Fibroblast of skin of scalp (primary cell): ENCODE data around the gene PANX1.

ENCODE experiments used
- DNase-seq: peaks from one replicate; pipeline ENCODE4 v3.0.0-alpha.2; 2013

Gene PANX1

DNA sequence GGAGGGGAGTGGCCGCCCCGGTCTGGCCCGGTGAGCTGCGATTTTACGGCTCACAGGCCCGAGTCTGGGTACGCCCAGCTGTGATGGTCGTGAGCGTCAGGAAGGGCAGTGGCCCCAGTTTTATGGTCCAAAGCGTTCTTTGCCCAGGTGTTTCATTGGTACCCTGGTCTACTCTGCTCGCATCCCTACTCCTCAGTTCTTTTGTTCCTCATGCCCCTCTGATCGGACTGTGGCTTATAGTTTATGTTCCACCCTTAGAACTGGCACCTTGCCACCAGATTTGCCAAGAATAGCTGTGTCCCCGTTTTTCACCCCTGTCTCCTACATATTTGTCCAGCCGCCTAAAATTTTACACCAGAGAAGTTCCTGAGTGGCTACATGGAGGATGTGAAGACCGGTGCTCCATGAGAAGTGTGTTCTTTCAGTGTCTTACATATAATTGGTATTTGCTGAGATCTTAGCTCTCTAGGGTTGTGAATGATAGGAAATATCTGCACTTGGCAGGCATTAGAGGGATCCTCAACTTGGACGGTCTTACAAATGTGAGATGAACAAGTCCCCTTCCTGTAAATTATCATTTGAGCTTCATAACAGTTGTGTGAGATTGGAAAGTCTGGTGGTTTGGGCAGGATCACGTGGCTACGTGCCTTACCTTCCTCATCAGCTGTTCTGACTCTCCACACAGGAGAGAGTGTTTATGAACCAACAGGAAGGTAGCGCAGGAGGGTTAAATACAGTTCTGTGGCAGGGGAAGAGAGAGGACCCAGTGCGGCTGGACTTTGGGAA is 1.1 kb downstream of the PANX1 start:
- DNase-seq = peak; percentile 31

DNA sequence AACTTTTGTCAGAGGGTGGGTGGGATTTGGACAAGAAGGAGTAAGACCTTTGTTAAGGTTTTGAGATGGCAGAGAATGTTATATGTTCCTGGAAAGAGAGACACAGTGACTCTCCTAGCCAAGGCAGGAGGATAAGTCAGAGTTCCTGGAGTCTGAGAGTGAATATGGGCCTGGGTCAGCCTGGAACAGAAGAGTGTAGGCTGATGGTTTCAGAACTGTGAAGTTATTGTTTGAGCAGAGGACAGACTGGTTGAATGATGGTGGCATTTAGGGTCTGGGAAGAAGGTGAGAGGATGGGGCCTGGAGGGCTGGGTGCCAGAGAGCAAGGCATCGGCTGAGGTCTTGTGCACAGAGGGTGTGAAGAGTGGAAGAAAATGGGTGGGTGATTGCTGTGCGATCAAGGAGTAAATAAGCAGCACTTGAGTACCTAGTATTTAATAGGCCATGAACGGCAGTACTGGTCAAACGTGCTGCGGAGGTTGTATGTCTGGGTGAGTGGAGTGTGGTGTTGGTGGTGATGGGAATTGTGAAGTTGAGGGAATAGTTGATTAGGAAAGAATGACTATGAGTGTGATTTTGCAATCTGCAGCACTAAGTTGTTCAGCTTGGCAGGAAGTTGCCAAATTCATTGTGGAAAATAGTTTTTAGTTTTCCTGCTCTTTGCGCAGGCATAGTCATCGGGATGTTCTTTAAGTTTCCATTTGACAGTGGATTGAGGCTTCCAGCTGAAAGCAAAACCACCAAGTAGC is 1.8 kb downstream of the PANX1 start:
- peak; percentile 82 for DNase-seq

DNA sequence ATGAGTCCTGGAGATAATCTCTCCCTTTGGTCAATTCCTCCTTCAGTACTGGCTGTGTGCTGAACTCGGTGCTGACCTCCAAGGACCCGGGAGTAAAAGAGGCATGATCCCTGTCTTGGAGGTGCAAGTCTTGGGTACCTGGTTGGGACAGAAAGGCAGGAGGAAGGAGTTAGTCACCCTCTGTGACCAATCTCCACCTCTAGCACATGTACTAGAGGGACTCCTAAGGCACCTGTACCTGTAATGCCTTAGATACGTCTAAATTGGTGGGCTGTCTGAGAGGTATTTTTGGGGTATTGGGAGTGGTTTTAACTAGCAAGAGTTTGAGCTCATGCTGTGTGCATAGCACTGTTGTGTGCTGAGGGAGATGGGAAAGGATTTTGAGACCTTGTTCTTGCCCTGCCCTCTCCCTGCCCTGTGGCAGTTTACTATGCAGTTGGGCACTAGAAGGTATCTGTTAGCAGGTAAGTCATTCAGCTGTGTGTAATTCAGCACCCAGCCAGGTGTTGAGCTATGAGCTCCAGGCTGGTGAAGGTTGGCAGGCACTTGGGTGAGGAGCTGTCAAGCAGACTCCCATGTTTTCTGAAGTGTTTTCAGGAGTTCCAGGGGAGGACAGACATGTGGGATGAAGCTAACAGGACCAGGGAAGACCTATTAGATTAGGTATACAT is 2.5 kb downstream of the PANX1 start:
- no peak for DNase-seq

DNA sequence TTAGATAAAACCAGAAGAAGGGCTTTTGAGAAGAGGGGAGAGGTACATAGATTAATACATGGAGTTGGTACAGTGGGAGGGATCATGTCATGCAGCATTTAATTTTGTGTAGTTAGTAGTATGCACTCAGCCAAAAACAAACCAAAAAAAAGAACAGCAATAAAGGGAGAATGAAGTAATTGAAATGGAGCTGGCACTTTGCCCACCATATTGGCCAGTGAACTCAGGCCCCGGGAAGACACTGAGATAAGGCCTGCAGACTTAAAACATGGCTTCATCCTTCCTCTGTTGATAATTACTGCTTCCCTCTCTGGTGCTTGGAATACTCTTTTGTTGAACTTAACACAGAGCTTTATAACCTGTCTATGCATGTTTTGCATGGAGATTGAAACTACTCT is 3.1 kb downstream of the PANX1 start:
- DNase-seq = no peak

DNA sequence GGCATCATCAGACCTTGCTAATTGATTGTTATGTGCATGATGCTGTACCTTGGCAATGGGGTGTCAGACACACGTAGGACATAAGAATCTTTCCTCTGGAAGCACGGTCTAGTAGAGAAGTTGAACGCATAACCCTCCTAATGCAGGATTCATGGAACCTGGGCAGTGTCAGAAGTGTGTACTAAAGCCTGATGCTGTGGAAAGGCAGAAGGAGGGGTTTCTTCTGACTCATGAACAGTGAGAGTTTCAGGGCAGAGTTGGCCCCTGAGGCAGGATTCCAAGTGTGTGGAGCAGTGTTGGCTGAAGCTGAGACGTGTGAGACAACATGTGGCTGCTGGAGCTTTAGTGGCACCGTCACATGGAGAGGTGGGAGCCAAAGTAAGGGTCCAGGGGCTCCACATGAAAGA is 3.5 kb downstream of the PANX1 start:
- peak; percentile 88 for DNase-seq

DNA sequence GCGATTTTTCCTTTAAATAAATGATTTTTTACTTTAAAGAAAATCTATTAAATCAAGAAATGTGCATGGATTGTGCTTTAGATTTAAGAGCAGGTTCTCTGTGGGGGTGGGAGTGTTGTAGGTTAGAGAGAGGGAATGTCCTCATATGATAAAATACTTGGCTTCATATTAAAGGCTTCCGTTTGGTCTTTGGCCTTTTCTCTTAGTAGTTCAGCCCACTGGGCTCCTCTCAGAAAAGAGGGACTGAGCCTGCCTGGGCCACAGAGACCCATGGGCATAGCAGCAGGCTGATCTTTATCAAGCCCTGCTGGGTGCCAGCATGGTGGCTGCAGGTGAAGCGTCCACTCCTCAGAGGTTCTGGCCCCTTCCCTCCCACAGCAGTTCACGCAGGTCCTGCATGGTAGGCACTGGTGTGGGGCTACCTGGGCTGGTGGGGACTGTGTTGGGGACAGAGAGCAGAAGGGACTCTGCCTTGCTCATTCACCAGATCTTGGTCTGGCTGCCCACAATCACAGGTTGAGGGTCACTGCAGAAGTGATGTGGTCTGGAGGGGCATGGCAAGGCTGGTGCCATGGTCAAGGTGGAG is 4.3 kb downstream of the PANX1 start:
- DNase-seq = no peak

DNA sequence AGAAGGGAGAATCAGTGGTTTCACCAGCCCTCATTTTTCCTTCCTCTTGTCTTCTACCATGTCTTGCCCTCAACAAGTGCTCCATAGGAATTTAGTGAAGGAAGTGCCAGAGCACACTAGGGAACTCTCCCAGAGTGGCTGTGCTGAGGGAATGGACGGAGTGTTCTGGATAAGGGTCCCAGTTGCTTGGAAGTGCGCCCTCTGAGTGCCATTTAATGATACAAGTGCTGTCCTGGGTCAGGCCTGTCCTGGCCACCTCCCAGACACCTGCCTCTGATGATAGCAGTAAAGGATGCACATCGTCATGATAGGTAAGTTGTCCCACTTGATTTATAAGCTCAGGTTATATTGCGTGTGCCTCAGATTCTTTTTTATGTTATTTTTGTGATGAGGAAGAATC is 5.1 kb downstream of the PANX1 start:
- DNase-seq = no peak

DNA sequence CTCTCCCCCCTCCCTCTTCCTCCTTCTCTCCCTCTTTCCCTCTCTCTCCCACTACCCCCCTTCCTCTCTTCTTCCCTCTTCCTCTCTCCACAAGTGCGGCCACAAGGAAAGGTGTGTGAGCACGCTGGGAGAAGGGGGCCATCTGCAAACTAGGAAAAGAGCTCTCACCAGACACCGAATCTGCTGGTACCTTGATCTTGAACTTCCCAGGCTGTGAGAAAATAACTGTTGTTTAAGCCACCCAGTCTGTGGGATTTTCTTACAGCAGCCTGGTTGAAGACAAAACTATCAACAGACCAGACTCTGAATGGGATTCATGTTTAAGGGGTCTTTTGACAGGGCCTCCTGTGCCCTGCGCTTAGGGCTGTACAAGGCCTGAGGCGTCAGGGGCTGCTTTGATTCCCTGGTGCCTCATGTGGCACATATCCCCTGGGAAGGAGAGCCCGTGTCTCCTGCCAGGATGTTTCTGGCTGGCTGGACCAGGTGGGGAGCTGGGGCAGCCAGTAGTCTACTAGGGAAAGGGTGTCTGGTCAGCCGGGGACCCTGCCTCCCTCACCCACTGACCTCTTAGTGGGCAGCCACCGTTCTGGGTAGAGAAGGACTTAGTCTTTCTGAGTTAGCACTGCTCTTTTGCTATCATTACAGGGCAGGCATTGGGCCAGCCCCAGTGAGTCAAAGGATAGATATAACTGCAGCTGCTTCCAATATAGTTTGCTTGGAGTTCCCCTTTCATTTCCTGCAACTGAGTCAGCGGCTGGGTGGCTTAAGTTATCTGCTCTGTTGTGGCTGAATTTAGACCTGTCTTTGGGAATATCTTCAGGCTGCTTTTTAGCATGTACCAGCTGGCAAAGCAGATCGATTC is 6.2 kb downstream of the PANX1 start:
- peak; percentile 92 for DNase-seq

DNA sequence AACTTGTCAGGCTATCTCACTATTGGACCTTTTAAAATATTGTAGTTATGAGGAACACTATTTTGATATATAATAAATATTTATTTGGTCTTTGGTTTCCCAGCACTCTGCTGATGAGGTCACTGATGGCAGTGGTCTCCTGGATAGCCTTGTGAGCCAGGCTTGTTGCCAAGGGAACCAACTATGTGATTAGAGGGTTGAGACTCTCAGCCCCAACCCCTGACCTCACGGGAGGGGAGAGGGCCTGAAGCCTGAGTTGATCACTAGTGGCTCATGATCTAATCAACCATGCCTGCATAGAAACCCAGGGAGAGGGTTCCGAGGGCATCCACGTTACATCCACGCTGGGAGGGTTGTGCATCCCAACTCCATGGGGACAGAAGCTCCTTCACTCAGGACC is 10.8 kb downstream of the PANX1 start:
- no peak for DNase-seq

DNA sequence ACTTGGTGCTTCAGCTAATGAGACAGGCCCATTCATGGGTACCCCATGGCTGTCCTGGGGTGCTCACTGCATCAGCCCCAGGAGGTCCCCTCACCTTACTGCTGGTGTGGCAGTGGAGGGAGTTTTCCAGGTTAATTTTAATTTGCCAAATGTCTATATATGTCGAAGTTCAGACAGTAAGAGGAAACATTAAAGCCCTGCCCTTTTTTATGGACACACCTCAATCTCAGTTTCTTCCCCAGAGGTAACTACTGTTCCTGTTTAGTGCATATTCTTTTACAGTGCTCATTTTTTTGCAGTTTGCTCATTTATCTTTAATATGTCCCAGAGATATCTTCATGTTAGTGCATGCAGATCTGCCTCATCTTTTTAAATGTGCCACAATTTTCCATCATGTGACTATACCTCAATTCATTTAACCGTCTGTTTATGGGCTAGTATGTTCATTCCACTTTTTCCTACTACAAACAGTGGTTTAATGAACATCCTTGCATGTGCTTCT is 11.6 kb downstream of the PANX1 start:
- no peak for DNase-seq

DNA sequence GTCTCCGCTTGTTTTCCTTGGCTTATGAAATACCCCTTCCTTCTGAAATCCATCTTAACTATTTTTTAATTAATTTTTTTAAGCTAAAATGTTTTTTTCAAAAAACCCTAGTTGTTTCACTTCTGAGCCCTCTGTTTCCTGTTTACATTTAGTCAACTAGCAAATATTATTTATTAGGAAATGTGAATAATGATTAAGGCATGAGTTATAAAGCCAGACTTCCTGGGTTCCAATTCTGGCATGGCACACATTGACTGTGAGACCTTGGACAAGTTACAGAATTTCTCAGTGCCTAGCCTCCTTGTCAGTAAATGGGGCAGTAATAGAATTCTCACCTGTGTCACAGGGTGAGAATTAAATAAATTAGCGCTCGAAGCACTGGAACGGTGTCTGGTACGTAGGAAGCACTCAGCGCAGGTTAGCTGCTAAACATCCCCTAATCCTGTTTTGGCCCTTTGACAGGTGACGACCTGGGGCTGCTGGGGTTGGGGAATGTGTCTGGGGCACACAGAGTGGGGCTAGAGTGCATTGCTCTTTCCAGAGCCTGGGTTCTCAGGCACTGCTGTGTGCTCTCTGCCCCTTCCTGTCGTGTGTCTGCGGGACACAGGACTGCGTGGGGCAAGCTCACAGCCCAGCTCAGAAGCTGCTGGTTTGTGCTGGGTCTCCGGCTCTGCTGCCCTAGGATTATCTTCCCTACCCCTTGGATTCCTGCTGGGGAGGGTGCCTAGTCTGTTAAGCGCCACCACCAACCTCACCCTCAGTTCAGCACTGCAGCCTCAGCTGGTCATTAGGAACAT is 13.1 kb downstream of the PANX1 start:
- DNase-seq = no peak

DNA sequence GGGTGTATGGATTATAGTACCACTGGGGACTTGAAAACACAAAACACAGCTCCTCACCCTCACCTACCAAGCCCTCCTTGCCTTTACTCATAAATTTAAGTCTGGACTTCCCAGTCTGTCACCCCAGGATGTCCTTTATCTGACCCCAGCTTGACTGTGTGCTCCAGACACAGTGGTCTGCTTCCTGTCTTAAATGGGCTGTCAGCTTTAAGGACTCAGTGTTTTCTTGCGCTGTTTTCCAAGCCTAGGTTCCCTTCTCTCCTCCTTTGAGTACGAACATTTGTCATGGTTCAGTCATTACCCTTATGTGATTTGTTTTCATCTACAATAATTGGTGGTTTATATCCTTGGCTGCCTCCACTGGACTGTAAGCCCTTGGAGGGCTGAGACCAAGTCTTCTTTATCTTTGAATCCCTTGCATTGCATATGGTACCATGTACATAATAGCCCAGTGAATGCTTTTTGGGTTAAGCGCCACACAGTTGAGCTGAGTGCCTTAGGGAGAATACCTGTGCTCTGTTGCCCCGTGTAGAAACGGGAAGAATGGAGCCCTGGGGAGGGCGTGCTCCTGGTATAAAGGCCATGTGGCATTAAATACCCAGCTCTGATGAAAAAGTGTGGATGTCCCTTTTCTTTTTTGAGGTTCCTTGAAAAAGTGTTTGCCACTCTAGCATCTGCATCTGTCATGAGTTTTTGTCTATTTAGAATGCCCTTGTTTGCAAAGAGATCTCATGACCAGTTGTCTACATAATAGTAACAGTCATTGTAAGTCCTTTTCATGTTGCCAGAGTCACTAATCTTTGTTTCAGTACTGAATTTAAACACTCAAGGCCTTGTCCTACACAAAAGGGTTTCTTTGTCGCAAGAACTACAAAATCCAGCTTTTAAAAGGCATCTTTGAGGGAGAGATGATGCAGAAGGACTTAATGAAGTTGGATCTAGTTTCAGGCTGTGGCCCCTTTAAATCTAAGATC is 14.0 kb downstream of the PANX1 start:
- no peak for DNase-seq

DNA sequence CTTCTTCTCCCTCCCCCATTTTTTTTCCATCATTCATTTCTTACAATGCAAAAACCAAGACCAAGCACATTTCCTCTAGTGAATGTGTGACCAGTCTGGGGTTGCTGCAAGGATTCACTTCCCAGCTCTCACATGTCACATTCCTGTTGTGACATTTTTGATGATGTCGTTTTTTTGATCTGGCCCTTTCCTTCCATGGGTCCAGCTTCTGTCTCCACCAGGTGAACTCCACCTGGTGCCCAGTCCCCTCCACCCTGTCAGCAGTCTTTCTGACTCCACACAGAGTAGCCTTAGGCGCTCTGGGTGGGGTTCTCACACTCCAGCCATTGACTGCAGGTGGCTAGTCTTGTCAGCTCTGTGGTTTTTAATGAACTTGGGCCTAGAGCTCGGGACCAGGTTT is 15.6 kb downstream of the PANX1 start:
- no peak for DNase-seq

DNA sequence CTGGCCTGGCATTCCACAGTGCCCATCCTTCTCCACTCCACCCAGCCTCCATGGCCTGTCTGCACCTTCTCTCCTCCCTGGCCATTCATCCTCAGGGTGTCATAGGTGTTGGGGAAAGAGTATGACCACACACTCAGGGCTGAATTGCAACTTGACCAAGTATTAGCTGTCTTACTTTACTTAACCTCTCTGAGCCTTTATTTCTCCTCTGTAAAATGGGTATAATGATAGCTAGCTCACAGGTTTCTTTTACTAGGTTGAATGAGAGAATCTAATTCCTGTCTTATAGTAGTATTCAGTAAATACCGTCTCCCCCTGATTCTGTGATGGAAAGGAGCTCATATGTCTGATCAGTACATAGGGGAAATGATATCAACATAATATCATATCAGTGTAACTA is 16.0 kb downstream of the PANX1 start:
- DNase-seq = no peak

DNA sequence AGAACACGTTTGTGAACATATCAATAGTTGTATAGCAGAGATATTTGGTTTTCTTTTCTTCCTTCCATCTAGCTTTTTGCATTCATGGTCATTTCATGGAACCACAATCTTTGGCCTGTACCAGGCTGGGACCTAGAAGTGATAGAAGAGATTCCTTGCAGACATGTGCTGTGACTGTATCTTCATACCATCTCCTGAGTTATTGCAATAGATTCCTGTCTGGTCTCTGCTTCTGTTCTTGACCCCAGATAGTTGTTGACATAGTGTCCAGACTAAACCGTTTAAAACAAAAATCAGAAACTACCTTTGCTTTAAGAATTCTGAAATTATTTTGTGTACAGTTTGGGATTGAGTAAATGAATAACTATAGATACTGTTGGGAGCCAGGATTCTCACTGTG is 16.8 kb downstream of the PANX1 start:
- DNase-seq = no peak

DNA sequence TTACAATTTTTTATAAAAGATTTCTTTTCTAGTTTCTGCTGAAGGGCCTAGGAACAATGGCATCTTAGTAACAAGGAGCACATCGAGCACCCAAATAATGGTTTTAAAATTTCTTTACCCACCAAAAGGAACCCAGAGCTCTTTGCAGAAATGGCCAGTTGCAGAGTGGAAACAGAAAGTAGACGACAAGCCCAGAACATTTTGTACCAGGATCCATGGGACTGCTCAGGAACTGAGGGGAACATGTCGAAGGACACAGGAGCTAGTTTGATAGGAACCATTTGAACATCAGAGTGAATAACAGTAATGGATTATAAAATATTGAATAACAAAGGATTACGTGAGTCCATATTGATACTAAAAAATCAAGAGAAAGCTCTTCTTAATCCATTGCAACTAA is 17.3 kb downstream of the PANX1 start:
- DNase-seq = no peak

DNA sequence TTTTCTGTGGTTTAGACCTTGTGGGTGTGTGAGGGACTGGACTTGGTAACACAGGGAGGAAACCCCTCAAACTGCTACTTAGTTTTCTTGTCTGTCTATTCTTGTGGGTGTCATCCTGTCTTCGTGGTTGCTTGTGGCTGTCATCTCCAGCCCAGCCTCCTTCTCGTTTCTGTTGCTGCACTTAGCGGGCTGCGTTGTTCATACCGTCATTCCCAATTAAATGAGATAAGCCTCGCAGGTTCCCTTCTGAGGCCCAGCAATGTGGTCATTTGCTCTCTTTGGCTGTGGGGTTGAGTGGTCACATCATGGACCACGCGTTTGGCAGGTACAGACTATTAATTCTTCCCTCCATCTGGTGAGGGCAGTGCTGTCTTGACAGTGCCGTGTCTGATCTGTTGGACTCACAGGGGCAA is 18.8 kb downstream of the PANX1 start:
- no peak for DNase-seq

DNA sequence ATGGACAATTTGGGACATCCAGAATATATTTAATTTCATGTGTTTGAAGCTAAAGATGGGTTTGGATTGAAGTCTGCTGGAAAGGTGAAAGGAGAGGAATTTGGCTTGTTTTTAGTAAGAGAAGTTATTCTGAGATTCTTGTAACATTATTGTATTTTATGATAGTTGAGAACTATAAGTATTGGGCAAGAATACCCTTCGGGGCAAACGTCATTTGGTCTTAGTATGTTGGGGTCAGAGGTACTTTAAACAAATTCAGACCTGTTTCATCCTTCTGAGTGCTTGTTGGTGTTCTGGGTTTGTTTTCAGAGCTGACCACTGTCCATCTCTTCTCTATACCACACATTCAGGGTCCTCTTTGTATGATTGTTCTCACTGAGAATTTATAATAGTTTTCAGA is 19.5 kb downstream of the PANX1 start:
- DNase-seq = no peak

DNA sequence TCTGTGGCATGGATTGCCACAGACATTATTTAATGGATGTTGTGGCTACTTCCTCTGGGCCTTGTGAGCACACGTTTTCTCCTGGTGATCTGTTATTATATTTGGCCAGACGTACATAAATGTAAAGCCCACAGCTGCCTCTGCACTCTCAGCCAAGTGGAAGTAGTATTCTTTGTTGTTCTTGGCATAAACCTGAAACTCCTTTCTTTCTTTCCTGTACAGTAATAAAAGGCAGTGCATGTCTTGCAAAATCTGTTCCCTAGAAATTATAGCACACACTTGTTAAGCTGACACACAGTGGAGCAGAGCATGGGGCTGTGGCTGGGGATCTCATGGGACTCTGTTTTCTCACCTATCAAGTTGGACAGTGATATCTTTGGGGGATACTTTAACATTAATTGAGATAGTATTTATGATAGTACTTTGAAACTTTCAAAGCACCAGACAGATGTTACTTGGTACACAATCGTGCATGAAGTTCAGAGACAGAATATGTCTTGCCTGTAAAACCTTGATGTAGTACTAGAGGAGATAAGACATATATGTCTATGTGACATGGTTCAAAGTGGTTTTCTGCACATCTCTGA is 20.9 kb downstream of the PANX1 start:
- DNase-seq = peak; percentile 72

DNA sequence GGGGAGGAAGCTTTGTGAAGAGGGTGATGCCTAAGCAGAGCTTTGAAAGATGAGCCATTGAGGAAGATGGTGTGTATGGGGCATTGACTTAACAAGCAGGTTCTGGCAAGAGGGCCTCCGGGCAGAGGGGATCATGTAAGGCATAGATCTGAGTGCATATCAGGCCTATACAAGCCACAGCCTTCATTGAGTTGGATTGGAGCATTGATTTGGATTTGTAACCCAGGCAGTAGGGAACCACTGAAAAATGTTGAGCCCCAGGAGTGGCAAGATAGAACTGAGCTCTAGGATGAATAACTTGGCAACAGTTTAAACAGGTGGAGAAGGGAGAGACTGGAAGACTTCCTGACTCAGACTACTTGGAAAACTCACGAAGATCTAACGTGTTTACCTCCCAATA is 21.4 kb downstream of the PANX1 start:
- DNase-seq = no peak
